ENCODE data around the gene HOXB6.
A peak's percentile ranks its signal among the peaks of the same experiment; 100 is the strongest.

Gene HOXB6

DNA sequence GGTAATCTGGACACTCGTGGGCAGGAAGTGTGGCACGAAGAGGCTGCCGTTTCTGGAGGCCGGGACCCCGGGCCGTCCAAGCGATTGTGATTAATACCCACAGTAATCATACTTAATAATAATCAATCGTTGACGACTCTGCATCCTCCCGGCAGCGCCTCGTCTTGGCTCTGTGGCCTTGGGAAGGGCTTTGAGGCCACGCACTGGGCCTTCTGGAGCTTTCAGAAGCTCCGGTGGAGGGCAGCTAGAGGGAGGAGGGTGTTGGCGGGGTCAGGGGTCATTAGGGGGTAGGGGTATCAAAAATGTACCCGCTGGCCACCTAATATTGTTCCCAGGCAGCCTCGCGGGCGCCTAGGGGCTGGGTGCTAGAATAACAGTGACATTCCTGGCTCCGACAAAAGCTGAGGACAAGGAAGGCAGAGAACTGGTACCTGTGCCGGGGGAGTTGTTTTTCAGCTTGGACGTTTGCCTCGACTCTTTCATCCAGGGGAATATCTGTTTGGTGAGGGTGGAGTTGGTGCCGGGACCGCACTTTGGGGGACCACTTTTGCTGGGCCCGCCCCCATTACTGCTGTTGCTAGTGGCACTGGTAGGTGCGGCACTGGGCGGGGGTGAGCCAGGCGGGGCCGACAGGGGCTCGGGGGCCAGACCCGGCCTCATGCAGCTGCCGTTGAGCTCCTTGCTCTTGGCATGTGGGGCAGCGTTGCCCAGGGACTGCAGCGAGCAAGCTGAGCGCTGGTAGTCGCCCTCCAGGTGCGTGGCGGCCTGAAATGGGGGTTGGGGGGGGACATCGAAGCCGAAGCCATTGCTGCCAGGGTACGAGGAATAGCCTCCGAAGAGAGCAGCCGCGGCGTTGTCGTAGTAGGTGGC lies 53.0 kb downstream of the HOXB6 start:
- H3K27me3 ChIP-seq (ENCODE audit: control insufficient read depth in 1 of 2, insufficient read depth in 2 of 2, low read length in 2 of 2), result peaks cover 30 to 57% of the 10 kb centered on the region in 2 donors
- no peak overlapping the region for H3K9ac ChIP-seq (ENCODE audit: low read depth in 1 of 2, low read length in 2 of 2)
- H3K9me3 ChIP-seq (ENCODE audit: control insufficient read depth in 1 of 2, low read length in 2 of 2), result no peaks in the 10 kb centered on the region
- peaks cover 4 to 7% of the 10 kb centered on the region in 2 donors for H3K4me1 ChIP-seq (ENCODE audit: control insufficient read depth in 1 of 2, insufficient read depth in 2 of 2, low read length in 2 of 2)
- peak overlapping the region; percentile 55 for H3K27ac ChIP-seq (ENCODE audit: low read depth, low read length)
- no peaks in the 10 kb centered on the region for H3K36me3 ChIP-seq (ENCODE audit: control insufficient read depth in 1 of 2, insufficient read depth in 2 of 2, low read length in 2 of 2)
- no peak overlapping the region for H3K4me3 ChIP-seq (ENCODE audit: low read depth in 1 of 2, low read length in 2 of 2)

DNA sequence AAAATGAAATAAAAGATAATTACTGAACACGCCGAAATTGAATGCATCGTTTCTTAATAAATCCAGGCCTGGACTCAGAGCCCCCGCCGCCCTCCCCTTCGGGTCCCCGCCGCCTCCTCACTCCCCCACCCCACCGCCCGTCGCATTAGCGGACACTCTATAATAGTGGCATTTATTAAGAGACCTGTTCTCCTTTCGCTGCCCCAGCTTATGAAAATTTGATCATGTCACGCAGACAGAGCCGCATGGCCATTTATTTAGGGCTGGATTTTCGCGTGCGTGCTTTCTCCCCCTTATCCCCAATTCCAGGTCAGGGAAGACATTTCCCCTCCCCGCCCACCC lies 53.6 kb downstream of the HOXB6 start:
- Histone ChIP-seq H3K4me3 (ENCODE audit: low read depth in 1 of 2, low read length in 2 of 2) (no peak overlapping the region), H3K27me3 (ENCODE audit: control insufficient read depth in 1 of 2, insufficient read depth in 2 of 2, low read length in 2 of 2) (peaks cover 32 to 61% of the 10 kb centered on the region in 2 donors), H3K4me1 (ENCODE audit: control insufficient read depth in 1 of 2, insufficient read depth in 2 of 2, low read length in 2 of 2) (peaks cover 4 to 6% of the 10 kb centered on the region in 2 donors)

DNA sequence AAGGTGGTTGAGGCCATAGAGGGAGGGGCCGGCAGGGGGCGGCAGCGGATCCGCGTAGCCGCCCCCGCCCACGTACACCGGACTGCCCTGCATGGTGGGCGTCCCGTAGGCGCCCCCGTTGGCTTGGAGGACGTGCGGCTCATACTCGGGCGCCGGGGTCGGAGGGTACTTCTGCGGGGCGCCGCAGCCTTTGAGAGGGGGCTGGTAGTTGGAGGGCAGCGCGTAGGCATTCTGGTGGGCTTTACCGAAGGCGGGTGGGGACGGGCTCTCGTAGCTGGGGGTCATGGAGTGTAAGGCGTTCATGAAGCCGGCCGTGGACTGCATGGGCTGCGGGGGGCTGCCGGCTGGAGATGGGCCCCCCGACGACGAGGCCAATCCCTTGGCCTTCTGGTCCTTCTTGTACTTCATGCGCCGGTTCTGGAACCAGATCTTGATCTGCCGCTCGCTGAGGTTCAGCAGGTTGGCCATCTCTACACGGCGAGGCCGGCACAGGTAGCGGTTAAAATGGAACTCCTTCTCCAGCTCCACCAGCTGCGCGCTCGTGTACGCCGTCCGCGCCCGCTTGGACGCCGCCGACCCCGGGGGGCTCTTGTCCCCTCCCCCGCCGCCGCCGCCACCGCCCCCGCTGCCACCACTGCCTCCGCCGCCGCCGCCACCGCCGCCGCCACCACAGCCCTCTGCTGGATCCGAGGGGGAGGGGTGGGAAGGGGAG lies 54.1 kb downstream of the HOXB6 start:
- peaks cover 30 to 61% of the 10 kb centered on the region in 2 donors for H3K27me3 ChIP-seq (ENCODE audit: control insufficient read depth in 1 of 2, insufficient read depth in 2 of 2, low read length in 2 of 2)
- peak overlapping the region; percentile 67 for H3K27ac ChIP-seq (ENCODE audit: low read depth, low read length)

More for the DNA sequence above, 53.6 kb downstream of the HOXB6 start:
- H3K36me3 ChIP-seq (ENCODE audit: control insufficient read depth in 1 of 2, insufficient read depth in 2 of 2, low read length in 2 of 2), result no peaks in the 10 kb centered on the region
- no peaks in the 10 kb centered on the region for H3K9me3 ChIP-seq (ENCODE audit: control insufficient read depth in 1 of 2, low read length in 2 of 2)
- no peak overlapping the region for H3K9ac ChIP-seq (ENCODE audit: low read depth in 1 of 2, low read length in 2 of 2)
- H3K27ac ChIP-seq (ENCODE audit: low read depth, low read length), result no peak overlapping the region

DNA sequence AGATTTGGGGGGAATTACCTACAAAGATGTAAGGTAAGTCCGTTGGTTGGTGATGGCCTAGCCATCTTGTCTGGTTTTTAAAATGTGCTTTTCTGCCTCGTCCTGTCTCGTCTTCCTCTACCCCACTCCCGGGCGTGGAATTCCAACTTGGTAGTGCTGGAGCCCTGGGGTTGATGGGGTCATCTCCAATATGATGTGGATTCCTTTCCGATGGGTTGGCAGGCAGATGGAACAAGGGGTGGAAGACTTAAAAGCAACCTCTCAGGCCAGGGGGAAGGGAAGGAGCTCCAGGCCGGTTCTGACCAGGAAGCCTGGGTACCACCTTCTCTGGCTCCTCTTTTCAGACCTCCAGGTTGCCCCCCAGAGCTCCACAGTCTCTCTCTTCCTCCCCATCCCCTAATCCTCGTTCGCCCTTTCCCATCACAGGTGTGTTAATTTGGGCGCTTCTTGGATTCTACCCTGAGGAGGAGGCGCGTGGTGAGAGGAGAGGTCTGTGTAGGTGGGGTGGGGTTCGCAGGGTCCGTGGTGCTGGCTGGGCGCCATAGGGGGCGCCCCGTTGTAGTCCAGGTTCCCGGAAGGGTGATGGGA lies 54.8 kb downstream of the HOXB6 start:
- Histone ChIP-seq H3K27me3 (ENCODE audit: control insufficient read depth in 1 of 2, insufficient read depth in 2 of 2, low read length in 2 of 2) (peaks cover 34 to 67% of the 10 kb centered on the region in 2 donors), H3K9me3 (ENCODE audit: control insufficient read depth in 1 of 2, low read length in 2 of 2) (no peaks in the 10 kb centered on the region), H3K4me3 (ENCODE audit: low read depth in 1 of 2, low read length in 2 of 2) (no peak overlapping the region), H3K27ac (ENCODE audit: low read depth, low read length) (peak overlapping the region; percentile 67), H3K4me1 (ENCODE audit: control insufficient read depth in 1 of 2, insufficient read depth in 2 of 2, low read length in 2 of 2) (peaks cover 0 to 6% of the 10 kb centered on the region in 2 donors), H3K36me3 (ENCODE audit: control insufficient read depth in 1 of 2, insufficient read depth in 2 of 2, low read length in 2 of 2) (no peaks in the 10 kb centered on the region), H3K9ac (ENCODE audit: low read depth in 1 of 2, low read length in 2 of 2) (no peak overlapping the region)

More for the DNA sequence above, 54.1 kb downstream of the HOXB6 start:
- Histone ChIP-seq H3K9ac (ENCODE audit: low read depth in 1 of 2, low read length in 2 of 2) (no peak overlapping the region), H3K9me3 (ENCODE audit: control insufficient read depth in 1 of 2, low read length in 2 of 2) (no peaks in the 10 kb centered on the region), H3K4me1 (ENCODE audit: control insufficient read depth in 1 of 2, insufficient read depth in 2 of 2, low read length in 2 of 2) (peaks cover 0 to 6% of the 10 kb centered on the region in 2 donors), H3K4me3 (ENCODE audit: low read depth in 1 of 2, low read length in 2 of 2) (no peak overlapping the region), H3K36me3 (ENCODE audit: control insufficient read depth in 1 of 2, insufficient read depth in 2 of 2, low read length in 2 of 2) (no peaks in the 10 kb centered on the region)

DNA sequence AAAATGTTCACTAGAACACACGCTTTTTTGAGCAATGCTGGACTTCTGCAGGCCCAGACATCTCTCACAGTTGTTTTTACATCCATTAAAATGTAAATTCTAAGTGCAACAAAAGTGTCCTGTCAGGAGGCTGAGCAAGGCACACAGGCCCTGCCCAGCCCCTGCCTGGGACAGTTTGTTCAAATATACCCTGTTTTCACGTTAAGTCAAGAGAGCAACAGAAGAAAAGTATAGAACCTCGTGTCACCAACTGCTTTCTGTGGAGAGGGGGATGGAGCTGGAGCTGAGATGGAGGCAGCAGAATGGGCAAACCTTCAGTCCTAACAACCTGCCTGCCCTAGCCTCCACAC lies 55.5 kb downstream of the HOXB6 start:
- Histone ChIP-seq H3K4me1 (ENCODE audit: control insufficient read depth in 1 of 2, insufficient read depth in 2 of 2, low read length in 2 of 2) (peaks cover 0 to 6% of the 10 kb centered on the region in 2 donors), H3K9me3 (ENCODE audit: control insufficient read depth in 1 of 2, low read length in 2 of 2) (no peaks in the 10 kb centered on the region), H3K36me3 (ENCODE audit: control insufficient read depth in 1 of 2, insufficient read depth in 2 of 2, low read length in 2 of 2) (no peaks in the 10 kb centered on the region), H3K9ac (ENCODE audit: low read depth in 1 of 2, low read length in 2 of 2) (no peak overlapping the region), H3K27ac (ENCODE audit: low read depth, low read length) (no peak overlapping the region), H3K4me3 (ENCODE audit: low read depth in 1 of 2, low read length in 2 of 2) (no peak overlapping the region), H3K27me3 (ENCODE audit: control insufficient read depth in 1 of 2, insufficient read depth in 2 of 2, low read length in 2 of 2) (peaks cover 31 to 65% of the 10 kb centered on the region in 2 donors)

DNA sequence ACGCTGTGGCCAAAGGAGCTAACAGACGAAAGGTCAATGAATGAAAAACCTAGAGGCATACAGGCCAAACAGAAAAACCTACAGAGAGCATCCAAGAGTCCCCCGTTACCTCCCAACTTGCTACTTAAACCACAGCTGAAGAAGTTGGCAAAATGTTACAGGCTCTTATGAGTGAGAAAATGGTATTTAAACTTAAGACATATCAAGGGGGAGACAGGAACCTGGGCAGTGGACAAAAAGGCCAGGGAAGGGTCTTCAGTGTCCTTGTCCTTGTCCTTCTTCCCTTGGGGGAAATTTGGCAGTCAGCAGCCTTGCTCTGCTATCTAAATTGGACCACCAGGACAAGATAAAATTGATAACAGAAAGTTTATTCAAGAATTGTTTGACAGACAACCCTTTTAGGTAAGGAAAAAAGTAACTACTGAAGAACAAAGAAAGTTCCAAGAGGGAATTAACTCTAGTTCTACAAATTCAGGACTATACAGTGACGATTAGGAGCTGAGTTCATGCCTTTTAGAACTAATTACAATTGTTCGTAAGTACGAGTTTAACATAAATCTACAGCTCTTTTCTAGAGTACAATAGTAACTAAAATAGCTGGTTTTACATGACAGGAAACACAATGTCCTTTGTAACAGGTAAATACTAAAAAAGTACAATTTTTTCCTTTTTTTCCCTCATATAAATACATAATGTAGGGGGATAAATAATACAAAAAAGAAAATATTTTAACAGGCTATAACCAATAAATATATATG lies 56.1 kb downstream of the HOXB6 start:
- Histone ChIP-seq H3K27me3 (ENCODE audit: control insufficient read depth in 1 of 2, insufficient read depth in 2 of 2, low read length in 2 of 2) (peaks cover 29 to 67% of the 10 kb centered on the region in 2 donors), H3K36me3 (ENCODE audit: control insufficient read depth in 1 of 2, insufficient read depth in 2 of 2, low read length in 2 of 2) (no peaks in the 10 kb centered on the region), H3K4me3 (ENCODE audit: low read depth in 1 of 2, low read length in 2 of 2) (no peak overlapping the region), H3K9me3 (ENCODE audit: control insufficient read depth in 1 of 2, low read length in 2 of 2) (no peaks in the 10 kb centered on the region), H3K9ac (ENCODE audit: low read depth in 1 of 2, low read length in 2 of 2) (peak overlapping the region in 1 of 2 donors; percentile 38), H3K27ac (ENCODE audit: low read depth, low read length) (peak overlapping the region; percentile 54), H3K4me1 (ENCODE audit: control insufficient read depth in 1 of 2, insufficient read depth in 2 of 2, low read length in 2 of 2) (peaks cover 0 to 6% of the 10 kb centered on the region in 2 donors)

DNA sequence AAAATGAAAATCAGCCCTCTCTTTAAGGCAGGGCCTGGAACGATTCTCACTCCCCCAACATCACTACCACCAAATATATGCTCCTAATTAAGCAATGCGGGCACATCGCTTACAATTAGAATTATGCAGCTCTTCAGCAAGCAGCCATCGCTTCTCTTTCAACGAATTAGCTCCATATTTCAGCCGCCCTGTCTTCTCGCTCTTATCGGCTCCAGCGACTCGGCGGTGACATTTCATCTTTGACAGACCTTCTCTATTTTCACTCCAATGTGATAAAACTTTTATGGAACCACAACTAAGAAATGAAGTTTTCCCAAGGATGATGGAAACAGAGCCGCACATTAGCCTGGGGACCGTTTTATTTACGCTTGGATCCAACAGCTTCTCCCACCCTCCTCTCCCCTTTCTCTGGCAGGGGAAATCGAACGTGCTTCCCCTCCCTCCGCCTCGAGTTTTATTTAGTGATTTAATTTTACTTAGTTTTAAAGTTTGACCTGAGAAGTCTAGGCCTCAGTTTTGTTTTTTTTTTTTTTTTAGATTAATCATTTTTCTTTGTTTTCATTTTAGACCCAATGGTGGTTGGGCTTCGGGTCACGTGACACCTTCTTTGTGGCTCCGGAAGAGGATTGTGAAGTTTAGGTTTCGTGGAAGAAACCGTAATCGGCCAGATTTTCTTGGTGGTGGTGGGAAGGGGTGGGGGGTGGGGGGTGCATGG lies 56.8 kb downstream of the HOXB6 start:
- peaks cover 32 to 63% of the 10 kb centered on the region in 2 donors for H3K27me3 ChIP-seq (ENCODE audit: control insufficient read depth in 1 of 2, insufficient read depth in 2 of 2, low read length in 2 of 2)
- no peaks in the 10 kb centered on the region for H3K36me3 ChIP-seq (ENCODE audit: control insufficient read depth in 1 of 2, insufficient read depth in 2 of 2, low read length in 2 of 2)
- H3K9me3 ChIP-seq (ENCODE audit: control insufficient read depth in 1 of 2, low read length in 2 of 2), result no peaks in the 10 kb centered on the region
- H3K4me3 ChIP-seq (ENCODE audit: low read depth in 1 of 2, low read length in 2 of 2), result peak overlapping the region; percentile 1 to 23
- H3K4me1 ChIP-seq (ENCODE audit: control insufficient read depth in 1 of 2, insufficient read depth in 2 of 2, low read length in 2 of 2), result peaks cover 0 to 6% of the 10 kb centered on the region in 2 donors
- peak overlapping the region in 1 of 2 donors; percentile 18 for H3K9ac ChIP-seq (ENCODE audit: low read depth in 1 of 2, low read length in 2 of 2)
- peak overlapping the region; percentile 54 for H3K27ac ChIP-seq (ENCODE audit: low read depth, low read length)

DNA sequence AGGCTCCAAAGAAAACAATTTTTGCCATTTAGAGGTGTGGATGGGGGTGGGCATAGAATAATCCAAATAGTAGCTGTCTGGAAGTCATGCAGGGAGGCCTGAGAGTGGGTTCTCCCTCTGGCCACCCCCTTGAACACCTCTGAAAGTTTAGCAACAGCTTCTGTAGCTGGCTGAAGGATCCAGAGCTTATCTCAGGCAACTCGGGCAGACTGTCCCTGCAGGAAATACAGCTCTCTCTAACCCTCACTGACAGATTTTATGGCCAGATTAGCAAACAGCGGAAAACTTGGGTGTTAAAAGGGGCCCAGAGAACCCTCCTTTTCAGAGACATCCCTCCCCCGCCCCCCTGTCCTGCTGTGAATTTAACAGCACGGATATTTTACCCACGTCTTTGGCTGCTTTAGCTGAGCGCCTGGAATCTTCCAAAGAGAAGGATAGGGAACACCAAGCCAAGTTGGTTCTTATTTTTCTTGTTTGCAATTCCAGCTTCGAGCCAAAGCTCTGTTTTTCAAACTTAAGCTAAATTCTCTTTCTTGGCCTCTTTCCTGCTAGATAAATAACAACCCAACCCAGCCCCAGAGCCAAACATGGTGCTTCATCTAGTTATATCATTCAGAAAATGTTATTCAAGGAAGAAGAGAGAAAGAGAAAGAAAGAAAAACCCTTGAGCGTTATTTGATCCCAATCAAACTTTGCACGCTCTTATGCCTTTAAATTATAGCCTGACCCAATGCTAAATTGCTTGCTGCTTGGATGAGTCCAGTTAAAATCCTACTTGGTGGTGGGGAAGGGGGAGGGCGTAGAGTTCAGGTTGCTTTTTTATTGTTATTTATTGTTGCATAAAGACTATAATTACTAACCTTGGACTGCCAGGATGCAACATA lies 57.6 kb downstream of the HOXB6 start:
- Histone ChIP-seq H3K4me1 (ENCODE audit: control insufficient read depth in 1 of 2, insufficient read depth in 2 of 2, low read length in 2 of 2) (peaks cover 0 to 6% of the 10 kb centered on the region in 2 donors), H3K36me3 (ENCODE audit: control insufficient read depth in 1 of 2, insufficient read depth in 2 of 2, low read length in 2 of 2) (no peaks in the 10 kb centered on the region), H3K9ac (ENCODE audit: low read depth in 1 of 2, low read length in 2 of 2) (peak overlapping the region; percentile 12 to 15), H3K4me3 (ENCODE audit: low read depth in 1 of 2, low read length in 2 of 2) (peak overlapping the region; percentile 23 to 24), H3K27ac (ENCODE audit: low read depth, low read length) (peak overlapping the region; percentile 53), H3K9me3 (ENCODE audit: control insufficient read depth in 1 of 2, low read length in 2 of 2) (no peaks in the 10 kb centered on the region), H3K27me3 (ENCODE audit: control insufficient read depth in 1 of 2, insufficient read depth in 2 of 2, low read length in 2 of 2) (peaks cover 35 to 66% of the 10 kb centered on the region in 2 donors)

Measured in duodenal mucosa (tissue), 2 donors.